Measurements from ENCODE around the gene XPOT. TPM values are rescaled to one million over a fixed set of nuclear protein-coding genes. Genes with fewer than 3 reads are reported as not detected.

Gene XPOT
- total and polyA plus RNA-seq, 4 donors: 16.7 to 44.8 (median 23.8) TPM

Small RNA genes lying within 50 kb of the gene (small RNA-seq; reads per million reads assigned to genes)
- gene RF01210: not detected

Other genes with a start within 250 kb of the XPOT start
- gene KICS2, start 182.1 kb upstream of the XPOT start, total RNA-seq: 10 to 100 TPM in 1 of 2 donors, 1 to 10 TPM in 1; 4.1 to 10.7 TPM
- gene KICS2, start 182.1 kb upstream of the XPOT start, polyA plus RNA-seq: 1 to 10 TPM; 3.4 to 6.5 TPM
- gene C12orf56, start 13.6 kb upstream of the XPOT start, total RNA-seq: under 1 TPM; 0.08 to 0.47 TPM
- gene C12orf56, start 13.6 kb upstream of the XPOT start, polyA plus RNA-seq: under 1 TPM in 1 of 2 donors, not detected in 1; 0.24 TPM
- gene TBK1, start 47.7 kb downstream of the XPOT start, total RNA-seq: 10 to 100 TPM; 16.7 to 20.7 TPM
- gene TBK1, start 47.7 kb downstream of the XPOT start, polyA plus RNA-seq: 10 to 100 TPM in 1 of 2 donors, 1 to 10 TPM in 1; 7.6 to 11.1 TPM
- 1 to 10 TPM; 9.0 to 9.1 TPM for gene RASSF3, start 206.1 kb downstream of the XPOT start, total RNA-seq
- 1 to 10 TPM; 2.2 TPM for gene RASSF3, start 206.1 kb downstream of the XPOT start, polyA plus RNA-seq

Measured in liver (tissue), 5 donors.